GM10248 (cell line): ENCODE data around the gene SLC17A5.
A peak's percentile ranks its signal among the peaks of the same experiment; 100 is the strongest.

Experiments used
- CTCF ChIA-PET: fragments of 300-600 bp; sonication (Branson Sonifier 250); formaldehyde crosslinking; extraction: SDS; loops from one replicate; lab custom pipeline; 2021; ENCODE audit warnings: antibody characterized with exemption; lab: Yijun Ruan, JAX
- POLR2A ChIA-PET: fragments of 350-650 bp; sonication (Branson Sonifier 250); formaldehyde crosslinking; extraction: SDS; loops from one replicate; lab custom pipeline; 2020; ENCODE audit warnings: antibody characterized with exemption; lab: Yijun Ruan, JAX
- DNase-seq: peaks from one replicate; pipeline ENCODE4 v3.0.0; 2012; ENCODE audit errors: extremely low spot score
- TF ChIP-seq, protein P1 (sequence below): IDR thresholded peaks from 2 replicates; pipeline ENCODE4 v1.5.1; 2012; ENCODE audit warnings: mild to moderate bottlenecking, low read depth; ENCODE audit errors: extremely low read depth, missing control alignments, control extremely low read depth

Gene SLC17A5, protein sequence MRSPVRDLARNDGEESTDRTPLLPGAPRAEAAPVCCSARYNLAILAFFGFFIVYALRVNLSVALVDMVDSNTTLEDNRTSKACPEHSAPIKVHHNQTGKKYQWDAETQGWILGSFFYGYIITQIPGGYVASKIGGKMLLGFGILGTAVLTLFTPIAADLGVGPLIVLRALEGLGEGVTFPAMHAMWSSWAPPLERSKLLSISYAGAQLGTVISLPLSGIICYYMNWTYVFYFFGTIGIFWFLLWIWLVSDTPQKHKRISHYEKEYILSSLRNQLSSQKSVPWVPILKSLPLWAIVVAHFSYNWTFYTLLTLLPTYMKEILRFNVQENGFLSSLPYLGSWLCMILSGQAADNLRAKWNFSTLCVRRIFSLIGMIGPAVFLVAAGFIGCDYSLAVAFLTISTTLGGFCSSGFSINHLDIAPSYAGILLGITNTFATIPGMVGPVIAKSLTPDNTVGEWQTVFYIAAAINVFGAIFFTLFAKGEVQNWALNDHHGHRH

DNA sequence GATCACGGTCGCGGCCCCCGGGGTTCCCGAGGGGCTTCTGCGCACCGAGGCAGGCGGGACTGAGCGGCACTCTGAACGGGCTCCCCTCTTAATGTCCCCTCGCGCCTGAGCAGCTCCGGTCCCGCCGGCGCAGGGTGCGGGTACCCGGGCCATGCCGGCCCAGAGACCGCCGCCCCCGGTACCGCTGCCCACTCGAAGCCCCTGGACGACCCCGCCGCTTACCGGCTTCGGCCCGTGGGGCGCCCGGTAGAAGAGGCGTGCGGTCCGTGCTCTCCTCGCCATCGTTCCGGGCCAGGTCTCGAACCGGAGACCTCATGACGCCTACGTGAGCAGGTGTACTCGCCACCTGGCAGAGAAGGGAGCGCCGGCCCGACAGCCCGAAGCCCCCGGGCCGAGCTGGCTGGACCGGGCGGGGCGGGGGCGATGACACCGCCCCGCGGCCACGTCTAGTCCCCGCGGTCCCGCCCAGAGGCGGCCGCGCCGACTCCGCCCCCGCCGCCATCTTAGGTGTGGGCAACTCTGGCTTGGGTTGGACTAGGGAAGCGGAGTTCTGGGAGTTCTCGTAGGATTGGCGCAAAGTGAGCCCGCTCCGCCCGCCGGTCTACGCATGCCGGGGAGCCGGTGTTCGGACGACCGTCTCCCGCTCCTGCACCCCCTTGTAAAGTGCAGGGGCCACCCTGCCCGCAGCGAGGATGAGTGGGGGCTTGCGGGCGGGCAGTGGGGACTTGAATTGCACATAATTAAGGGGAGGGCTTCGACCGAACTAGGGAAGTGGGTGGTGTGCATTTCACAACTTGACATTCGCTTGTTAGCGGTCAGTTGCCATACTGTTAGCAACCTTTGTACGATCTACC lies at the start of gene SLC17A5:
SLC17A5 (minus strand) TSS at position 422 of the 854 bp plus-strand sequence; CDS start at position 316, 106 bp downstream.
- POLR2A ChIA-PET, result interaction anchor here (0.5 to 2.8 kb wide), 8 partner anchors 10 to 1647 kb away, joined by 3 to 17 read pairs (median 4); partner anchors contain the start of gene EEF1A1

DNA sequence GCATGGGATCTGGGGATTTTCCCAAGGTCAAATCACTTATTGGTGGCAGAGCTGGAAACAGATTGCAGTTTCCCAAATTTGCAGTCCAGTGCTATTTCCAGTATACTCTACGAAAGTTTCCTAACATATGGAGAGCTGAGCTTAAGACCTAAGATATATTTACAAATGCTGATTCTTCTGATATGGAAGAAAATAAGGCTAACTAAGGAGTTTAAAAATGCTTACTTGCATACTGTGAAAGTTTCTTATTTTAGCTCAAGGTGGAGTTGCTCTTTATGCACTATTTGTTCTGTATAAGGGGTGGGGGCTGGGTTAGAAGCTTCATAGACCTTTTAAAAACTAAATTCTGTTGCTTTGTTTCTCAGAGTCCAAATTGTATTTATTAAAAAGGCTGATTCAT lies 49.7 kb upstream of the SLC17A5 start:
- CTCF ChIA-PET, result interaction anchor here (2.1 to 2.4 kb wide), 2 partner anchors 11 to 30 kb away, joined by 9 to 14 read pairs; no protein-coding TSS in a partner anchor
- DNase-seq, result no peak
- POLR2A ChIA-PET, result no interaction called here
- TF ChIP-seq, protein P1, sequence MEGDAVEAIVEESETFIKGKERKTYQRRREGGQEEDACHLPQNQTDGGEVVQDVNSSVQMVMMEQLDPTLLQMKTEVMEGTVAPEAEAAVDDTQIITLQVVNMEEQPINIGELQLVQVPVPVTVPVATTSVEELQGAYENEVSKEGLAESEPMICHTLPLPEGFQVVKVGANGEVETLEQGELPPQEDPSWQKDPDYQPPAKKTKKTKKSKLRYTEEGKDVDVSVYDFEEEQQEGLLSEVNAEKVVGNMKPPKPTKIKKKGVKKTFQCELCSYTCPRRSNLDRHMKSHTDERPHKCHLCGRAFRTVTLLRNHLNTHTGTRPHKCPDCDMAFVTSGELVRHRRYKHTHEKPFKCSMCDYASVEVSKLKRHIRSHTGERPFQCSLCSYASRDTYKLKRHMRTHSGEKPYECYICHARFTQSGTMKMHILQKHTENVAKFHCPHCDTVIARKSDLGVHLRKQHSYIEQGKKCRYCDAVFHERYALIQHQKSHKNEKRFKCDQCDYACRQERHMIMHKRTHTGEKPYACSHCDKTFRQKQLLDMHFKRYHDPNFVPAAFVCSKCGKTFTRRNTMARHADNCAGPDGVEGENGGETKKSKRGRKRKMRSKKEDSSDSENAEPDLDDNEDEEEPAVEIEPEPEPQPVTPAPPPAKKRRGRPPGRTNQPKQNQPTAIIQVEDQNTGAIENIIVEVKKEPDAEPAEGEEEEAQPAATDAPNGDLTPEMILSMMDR, result no peak

More for the DNA sequence above, at the start of gene SLC17A5:
- CTCF ChIA-PET, result interaction anchor here (0.8 to 4.3 kb wide), 19 partner anchors 11 to 1558 kb away, joined by 3 to 27 read pairs (median 5); partner anchors contain the start of gene MTO1
- DNase-seq, result peak; percentile 95
- TF ChIP-seq, protein P1, result no peak

DNA sequence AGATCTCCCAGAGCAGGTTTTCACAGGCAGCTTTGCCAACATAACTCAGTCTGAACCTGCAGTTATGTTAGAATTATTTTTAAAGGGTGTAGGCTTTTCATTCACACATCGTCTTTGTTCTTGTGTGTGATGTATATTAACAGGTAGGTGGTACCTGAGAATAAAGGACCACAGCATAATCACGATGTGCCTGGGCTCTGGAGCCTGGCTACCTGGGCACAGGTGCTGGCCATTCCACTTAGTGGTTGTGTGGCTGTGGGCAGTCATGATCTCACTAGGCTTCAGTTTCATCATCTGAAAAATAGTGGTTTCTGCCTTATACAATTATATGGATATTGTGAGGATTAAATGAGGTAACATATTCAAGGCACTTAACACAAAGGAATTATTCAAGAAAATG lies 48.7 kb upstream of the SLC17A5 start:
- DNase-seq, result no peak
- CTCF ChIA-PET, result interaction anchor here (1.2 to 2.4 kb wide), 3 partner anchors 11 to 31 kb away, joined by 3 to 14 read pairs (median 9); no protein-coding TSS in a partner anchor
- POLR2A ChIA-PET, result interaction anchor here (0.6 kb wide), 1 partner anchor 28 kb away, joined by 4 read pairs; no protein-coding TSS in a partner anchor
- TF ChIP-seq, protein P1, result no peak

DNA sequence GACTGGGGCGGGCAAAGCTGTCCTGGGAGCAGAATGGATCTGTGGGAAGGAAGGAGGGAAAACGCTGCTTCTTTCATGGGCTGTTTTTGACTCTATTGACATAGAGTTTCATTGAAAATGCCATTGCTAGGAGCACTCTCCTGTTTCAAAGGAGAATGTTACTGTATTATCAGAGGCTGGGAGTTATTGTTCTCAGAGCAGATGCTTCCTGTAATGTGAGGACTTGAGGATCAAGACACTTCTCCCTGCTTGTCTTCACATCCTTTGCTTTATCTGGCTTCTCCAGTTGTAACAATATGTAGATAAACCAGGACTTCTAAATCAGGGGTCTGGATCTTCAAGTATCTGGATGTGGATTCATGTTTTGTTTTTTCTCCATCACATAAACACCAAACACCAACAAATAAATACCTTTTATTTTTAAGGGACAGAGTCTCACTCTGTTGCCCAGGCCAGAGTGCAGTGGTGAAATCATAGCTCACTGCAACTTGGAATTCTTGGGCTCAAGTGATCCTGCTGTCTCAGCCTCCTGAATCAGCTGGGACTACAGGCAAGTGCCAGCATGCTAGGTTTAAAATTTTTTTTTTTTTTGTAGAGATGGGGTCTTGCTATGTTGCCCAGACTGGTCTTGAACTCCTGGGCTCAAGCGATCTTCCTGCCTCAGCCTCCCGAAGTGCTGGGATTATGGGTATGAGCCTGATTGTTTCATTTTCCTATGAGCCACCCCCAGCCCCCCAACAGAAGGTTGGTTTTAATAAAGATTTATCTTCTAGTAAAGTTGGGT lies 46.1 kb upstream of the SLC17A5 start:
- no peak for DNase-seq
- ChIA-PET CTCF (interaction anchor here (0.8 to 2.3 kb wide), 3 partner anchors 23 to 34 kb away, joined by 4 to 5 read pairs (median 4); no protein-coding TSS in a partner anchor), POLR2A (no interaction called here)
- TF ChIP-seq, protein P1, result no peak

DNA sequence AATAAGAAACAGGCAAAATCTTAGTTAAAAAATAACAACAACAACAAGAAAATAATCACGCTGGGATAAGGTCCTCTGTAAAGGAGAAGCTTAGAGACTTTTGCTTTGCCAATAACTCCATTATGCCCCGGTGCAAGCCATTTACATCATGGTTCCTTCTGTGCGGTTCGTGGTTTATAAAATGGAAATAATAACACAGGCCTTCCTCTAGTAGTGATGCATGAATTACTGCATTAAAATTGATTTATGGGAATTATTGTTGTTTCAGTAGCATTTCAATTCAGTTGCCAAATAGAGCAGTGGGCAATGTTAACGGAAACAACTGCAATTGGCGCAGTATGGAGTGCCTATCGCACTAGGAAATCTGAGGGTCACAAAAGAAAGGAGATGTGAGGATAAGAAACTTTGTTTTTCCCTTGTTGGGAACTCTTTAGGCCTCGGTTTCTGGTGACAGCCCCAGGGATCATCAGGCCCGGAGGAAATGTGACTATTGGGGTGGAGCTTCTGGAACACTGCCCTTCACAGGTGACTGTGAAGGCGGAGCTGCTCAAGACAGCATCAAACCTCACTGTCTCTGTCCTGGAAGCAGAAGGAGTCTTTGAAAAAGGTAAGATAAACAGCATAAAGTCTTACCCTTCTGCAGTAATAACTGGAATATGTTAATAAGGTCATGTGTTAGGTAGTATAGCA lies 43.3 kb upstream of the SLC17A5 start:
- no peak for DNase-seq
- ChIA-PET POLR2A (no interaction called here), CTCF (interaction anchor here (0.7 kb wide), 2 partner anchors 23 to 46 kb away, joined by 3 read pairs; no protein-coding TSS in a partner anchor)
- TF ChIP-seq, protein P1, result no peak
